HG02610 (cell line): ENCODE data around the gene CAMK2B.

Experiments used
- ATAC-seq: cut with Tn5 transposase; IDR thresholded peaks from one replicate; pipeline ENCODE4 v1.9.1; 2021; ENCODE audit warnings: mild to moderate bottlenecking, moderate library complexity; ENCODE audit not compliant: unreplicated experiment

The CAMK2B gene

DNA sequence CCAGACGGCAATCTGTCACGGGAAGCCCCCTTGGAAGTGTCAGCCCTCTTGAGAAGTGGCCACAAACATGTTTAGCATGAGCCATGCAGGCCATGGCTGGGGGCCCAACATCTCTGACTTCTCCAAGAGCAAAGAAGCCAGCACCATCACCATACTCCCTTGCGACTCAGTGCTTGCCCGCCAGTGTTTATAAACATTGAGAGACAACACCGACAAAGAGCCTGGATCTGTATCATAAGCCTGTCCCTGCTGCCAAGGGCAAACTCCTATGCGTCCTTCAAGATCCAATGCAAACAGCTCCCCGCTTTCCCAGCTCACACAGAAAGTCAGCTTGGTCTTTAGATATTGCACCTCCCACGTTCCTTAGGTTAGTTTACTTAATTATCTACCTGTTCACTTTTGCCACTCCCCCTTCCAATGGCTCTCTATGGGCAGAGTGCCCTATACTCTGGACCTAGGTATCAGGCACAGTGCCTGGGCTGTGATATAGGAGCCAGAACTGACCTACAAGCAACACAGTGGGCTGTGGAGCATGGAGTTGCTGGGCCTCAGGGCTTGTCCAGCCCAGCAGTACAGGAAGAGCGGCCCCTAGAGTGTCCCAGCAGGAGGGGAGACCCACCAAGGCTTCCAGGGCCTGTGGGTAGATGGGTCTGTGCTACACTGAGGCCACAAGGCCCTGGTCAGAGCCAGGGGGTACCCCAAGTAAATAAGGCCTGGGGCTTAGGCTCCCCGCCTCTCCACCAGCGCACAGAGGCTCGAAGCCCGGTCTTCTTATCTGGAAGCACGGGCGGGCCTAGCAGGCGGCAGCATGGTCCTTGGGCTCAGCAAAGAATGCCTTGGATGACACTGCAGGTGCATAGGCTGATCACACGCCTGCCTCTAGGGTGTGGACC is 37.7 kb downstream of the CAMK2B start:
- no peak for ATAC-seq

DNA sequence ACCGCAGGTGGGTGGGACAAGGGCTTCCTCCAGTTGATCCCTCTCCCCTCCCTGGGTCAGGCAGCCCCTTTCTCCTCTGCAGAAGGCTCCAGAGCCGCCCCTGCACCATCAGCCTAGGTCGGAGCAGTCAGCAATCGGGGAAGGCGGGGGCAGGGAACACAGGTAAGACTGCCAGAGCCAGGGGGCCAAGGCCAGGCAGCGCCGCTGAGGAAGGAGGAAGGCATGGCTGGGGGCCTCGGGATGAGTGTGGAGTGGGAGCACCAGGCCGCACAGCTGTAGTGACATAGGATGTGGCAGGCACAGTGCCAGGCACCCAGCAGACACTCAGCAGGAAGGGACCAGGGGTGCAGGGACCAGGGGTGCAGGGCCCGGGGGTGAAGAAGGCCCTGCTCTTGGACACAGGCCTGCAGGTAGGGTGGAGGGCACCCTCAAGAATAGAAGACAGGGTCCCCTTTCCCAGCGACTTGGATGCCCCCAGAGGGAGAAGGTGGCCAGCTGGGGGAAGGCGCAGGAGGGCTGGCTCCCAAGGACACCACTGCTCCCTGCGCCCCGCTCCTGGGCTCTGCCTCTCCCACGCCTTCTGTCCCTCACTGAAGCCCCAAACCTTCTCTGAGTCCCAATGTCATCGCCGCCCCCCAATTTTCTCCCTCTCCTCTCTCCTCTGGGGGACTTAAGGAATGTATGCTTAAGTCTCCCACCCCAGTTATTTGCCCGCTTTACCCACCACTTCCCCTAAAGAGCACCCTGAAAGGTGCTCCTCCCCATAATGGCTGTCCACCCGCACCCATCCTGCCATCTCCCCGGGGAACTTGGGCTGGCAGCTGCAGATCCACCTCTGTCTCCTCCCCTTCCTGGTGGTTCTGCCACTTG is 38.5 kb downstream of the CAMK2B start:
- no peak for ATAC-seq

DNA sequence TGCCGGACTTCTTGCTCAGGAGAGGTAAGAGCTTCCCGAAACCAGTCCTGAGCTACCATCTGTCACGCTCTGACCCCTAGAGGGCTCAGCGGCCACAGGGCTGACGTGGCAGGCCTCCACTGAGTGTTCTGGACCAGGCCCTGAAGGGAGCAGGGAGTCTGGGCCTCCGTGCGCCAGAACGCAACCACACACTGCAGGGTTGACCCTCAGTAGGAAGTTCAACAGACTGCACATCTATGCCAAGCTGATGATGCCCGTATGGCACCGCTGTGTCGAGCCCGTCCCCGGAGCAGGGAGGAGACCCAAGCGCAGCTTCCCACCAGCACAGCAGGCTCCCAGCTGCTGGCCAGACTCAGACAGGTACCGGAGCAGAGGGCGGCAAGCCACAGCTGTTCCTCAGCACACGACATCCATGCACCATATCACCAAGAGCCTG is 39.2 kb downstream of the CAMK2B start:
- ATAC-seq: no peak

DNA sequence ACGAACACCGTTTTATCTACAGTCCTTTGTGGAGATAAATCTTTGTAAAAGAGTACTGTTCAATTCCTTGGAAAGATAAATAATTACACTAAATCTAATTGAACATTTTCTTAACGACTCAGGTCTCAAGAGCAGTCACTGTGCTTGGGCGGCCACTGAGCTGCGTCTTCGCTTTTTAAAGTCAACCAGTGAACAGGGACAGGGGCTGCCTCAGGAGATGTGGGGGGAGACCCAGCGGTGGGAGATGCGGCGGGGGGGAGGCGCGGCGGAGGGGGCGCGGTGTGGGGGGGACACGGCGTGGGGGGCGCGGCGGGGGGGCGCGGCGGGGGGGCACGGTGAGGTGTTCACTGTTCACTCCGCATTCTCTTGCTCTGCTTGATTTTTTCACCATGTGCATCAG is 39.8 kb downstream of the CAMK2B start:
- ATAC-seq: no peak

DNA sequence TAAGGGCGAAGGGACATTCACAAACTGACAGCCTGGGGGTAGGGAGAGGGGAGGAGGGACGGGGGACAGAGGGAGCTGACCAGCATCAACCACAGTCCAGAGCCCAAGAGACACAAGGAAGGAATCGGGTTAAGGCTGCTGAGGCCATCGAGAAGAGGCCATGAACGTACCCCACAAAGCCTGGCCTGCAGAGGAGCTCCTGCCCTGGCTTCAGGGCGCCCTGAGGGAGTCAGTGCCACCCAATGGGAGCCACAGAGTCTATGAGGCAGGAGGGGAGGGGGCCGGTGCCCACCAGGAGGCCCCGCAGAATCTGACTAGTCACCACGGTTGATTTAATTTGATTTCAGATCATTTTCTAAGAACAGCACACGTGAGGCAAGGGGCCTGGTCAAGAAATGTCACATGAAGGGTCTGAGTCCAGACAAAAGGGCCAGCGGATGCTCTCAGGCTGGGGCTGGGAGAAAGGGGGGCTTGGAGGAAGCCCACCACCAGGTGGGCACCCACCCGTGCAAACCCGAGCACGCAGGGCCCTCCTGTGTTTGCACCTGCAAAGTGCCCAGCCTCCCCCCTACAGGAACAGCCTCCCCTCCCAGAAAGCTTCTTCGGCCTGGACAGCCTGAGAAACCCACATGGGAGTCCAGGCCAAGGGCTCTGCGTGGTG is 40.4 kb downstream of the CAMK2B start:
- no peak for ATAC-seq

DNA sequence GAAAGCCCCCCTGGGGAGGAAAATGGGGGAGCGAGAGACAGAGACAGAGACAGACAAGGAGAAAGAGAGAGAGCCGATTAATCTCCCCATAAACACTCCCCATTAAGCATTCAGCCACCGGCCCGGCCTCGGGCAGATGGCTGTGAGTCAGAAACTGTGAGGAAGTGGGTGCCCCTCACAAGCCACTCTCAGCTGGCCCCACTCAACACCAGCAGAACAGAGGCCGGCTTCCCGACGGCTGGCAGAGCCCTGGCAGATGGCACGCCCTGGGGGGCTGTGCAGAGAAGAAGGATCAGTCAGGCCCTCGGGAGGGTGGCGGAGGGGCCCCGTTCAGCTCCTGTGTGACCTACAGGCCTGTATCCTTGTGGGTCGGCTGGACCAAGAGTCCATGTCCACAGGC is 41.2 kb downstream of the CAMK2B start:
- no peak for ATAC-seq

DNA sequence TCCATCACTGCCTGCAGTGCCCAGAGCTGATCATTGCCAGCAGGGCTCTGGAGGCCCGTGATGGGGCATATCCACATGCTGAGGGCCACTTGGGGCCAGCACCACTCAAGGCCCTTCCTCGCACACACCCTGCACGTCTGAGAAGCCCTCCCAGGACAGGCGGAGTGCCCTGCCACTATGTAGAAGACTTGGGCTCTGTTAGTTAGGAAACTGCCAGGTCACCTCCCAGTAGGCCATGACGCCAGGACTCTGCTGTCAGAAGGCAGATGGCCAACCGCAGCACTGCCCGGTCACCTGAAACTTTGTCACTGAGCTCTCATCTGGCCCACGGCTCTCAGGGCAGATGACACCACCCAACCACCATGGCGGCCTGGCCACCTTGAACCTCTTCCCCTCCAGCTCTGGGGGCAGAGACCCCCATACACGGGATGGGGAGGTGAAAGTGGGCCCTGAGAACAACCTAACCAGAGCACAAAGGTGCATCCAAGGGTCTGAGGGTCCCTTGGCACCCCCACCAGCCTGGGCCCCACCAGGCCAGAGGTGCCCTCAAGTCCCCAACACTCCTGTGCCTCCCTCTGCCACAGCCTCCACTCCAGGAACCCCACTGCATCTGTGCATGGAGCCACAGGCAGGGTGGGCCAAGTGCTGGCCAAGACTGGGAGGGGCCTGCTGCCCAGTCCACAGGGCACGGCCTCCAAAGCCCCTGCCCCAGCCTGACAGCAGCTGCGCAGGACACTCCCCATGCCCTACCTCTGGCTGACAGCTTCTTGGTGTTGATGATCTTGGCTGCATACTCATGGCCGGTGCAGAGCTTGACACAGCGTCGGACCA is 41.8 kb downstream of the CAMK2B start:
- no peak for ATAC-seq

DNA sequence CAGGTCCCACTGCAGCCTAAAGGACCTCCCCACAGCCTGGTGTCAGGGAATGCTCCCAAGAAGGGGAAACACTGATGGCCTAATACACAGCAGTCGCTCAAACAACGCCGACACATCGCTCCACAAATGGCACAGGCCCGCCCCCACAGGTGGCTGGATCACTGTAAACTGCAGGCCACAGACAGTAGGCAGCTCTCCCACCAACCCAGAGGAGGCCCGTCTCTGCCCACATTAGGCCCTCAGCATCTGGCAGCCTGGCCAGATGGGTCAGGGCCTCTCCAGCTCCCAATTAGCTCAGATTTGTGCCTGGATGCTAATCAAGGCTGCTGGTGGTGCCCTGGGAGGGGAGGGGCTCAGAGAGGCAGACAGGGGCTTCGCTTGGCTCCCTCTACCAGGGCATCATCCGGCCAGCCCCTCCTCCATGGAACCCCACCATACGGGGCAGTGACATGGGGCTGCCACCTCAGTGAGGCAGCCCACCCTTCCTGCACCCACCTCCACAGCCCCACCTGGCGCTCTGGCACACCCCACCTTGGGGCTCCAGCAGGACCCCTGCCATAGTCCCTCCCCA is 42.7 kb downstream of the CAMK2B start:
- no peak for ATAC-seq

DNA sequence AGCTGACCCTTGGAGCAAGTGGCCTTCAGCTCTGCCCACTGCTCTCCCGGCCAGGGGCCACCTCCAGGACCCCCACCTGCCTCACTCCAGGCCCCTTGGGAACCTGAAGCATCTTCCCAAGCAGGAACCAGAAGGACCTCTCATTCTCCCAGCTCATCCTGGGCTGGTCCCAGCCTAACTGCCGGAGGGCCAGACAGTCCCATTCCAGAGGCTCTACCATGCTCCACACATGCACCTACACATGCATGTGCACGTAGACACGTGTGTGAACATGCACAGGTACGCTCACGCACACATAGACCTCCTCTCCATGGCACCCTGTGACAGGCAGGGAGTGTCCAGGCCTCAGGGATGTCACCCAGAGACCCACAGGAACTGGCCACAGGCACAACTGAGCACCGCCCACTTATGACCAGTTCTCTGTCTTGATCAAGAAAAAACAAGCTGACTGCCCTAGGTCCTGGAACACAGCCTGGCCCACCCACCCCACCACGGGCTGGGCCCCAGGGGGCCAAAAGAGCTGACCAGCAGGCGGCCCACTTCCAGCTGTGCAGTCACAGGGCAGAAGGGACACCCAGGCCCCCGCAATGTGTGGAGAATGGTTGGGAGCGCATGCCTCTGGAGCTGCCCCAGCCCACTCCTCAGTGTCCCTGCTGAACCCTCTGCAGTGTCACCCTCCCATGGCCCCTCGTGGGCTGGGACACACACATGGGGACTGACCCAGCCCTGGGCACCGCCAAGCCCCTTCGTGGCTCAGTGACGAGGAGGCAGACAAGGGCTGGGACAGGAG is 43.4 kb downstream of the CAMK2B start:
- no peak for ATAC-seq

DNA sequence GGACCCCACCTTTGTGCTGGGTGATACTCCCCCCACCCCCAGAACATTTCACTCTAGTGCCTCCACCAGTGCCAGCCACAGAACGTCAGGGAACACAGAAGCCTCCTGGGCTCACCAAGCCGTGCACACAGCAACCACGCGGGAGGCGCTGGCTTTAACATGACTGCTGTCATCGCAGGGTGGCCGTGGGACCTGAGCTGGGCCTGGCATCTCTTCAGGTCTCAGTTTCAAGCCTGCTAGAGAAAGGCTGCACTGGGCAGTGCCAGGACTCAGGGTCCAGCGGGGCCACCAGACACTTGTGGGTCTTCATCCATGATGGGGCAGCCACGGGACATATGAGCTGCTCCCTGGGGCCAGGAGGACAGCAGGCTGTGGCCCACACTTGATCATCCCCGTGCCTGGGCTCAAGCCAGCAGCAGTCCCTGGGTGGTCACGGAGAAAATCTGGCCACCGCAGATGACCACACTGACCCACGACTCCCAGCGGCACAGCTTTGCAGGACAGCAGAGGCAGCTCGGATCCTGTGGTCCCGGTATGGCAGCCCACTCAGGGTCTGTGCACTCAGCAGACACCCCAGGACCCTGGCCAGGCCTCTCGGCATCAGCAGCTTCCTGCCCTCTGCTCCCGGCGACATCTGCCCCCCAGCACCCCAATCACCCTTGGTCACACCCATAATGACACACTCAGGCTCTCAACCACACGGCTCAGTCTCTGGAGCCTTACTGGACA is 44.2 kb downstream of the CAMK2B start:
- no peak for ATAC-seq

DNA sequence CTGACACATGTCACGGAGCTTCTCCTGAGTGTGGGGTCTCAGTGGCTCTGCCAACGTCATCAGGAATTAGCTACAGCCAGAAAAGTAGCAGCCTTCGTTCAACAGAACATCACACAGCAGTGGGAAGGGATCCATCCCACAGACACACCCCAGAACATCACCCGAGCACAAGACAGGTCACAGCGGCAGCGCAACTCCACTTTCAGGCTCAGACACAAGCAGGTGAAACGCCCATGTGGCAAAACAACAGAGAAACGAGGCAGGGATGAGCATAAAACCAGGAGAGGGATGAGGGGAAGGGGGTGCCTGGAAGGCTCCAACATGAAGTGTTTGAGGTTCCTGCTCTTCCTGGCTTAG is 44.8 kb downstream of the CAMK2B start:
- no peak for ATAC-seq

DNA sequence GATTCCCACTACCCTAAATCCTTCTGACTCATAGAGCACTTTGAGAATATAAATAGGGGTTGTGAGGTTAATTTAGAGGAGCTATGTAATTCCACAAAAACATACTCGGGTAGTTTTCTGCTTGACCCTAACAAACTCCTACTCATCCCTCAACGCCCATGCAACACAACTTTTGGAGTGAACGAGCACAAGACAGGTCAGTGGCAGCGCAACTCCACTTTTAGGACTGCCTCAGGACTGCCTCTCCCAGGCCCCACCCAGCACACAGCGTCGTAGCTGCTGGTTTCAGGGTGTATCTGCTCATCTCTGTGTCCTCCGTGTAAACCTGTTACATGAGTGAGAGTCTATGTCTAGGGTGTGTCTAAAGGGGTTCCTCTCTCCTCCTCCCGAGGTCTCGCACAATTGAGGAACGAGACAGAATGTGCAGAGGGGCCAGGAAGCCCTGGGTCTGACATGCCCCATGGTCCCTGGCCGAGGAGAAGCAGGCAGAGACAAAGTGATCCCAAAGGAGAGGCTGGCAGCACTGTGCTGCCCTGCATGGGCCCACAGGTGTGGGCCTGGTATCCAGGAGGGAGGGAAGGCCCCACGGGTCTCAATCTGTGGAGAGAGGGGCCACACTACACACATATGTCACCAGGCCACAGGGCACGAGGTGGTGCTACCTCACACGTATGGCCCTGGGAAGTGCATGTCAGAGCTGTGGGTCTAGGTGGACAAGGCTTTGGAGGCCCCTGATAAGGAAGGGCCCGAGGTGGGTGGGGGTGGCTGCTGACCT is 45.5 kb downstream of the CAMK2B start:
- no peak for ATAC-seq

DNA sequence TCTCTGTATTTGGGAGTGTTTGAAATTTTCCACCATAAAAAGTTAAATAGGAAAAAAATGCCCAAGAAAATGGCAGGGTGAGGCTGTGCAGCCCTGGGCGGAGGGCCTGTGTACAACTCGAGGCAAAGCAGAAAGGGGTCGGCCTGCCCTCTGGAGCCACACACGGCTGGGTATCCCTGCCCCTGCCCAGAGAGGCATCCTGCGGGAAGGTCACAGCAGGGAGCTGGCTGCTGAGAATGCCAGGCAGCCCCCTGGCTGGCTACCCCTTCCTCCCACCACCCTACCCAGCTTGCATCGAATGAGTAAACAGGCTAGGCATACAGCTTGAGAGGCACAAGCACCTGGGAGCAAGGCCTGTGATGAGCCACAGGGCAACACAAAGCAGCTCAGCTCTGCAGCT is 46.1 kb downstream of the CAMK2B start:
- no peak for ATAC-seq

DNA sequence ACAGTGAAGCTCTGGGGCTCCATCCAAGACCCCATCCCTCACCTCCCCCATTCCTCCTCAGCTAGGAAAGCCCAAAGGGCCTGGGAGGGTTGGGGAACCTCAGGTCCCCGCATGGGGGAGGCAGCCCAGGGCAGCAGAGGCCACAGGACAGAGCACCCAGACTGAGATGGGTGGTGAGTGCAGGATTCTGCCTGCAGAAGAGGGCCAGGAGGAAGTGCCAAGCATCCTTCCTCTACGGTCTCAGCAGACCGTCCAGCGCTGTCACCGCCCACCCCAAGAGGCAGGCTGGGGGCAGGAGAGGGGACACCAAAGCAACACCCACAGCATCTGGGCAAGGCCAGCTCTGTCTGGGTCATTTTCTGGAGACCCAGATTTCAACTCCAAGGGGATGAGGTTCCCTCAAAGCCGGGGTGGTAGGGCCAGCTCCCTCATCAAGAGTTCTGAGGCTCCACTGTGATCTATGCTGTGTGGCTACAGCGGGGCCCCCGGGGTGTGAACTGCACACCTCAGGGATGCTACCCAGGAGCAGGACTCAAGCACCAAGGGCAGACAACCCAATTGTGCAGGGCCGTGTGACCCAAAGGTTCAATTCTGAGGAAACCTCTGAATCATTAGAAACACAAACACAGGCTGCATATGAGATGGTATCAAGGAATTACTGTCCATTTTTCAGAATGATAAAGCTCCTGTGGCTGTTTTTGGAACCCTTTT is 46.8 kb downstream of the CAMK2B start:
- no peak for ATAC-seq

DNA sequence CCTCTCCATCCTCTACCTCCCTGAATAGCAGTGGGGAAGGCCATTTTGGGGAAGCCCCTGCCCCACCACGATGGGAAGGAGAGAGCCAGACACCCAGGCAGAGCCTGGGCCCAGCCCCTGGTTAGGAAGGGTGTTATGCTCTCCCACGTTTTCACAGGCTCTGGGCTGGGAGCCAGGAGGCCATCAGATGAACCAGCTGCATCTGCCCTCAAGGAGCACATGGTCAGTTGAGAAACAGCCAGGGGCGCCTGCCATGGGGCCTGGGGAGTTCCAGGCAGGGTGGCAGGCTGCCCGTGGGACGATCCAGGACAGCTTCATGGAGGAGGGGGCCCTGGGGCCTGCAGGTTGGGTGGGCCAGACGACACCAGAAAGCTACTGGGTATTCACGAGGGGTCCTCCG is 47.5 kb downstream of the CAMK2B start:
- no peak for ATAC-seq

DNA sequence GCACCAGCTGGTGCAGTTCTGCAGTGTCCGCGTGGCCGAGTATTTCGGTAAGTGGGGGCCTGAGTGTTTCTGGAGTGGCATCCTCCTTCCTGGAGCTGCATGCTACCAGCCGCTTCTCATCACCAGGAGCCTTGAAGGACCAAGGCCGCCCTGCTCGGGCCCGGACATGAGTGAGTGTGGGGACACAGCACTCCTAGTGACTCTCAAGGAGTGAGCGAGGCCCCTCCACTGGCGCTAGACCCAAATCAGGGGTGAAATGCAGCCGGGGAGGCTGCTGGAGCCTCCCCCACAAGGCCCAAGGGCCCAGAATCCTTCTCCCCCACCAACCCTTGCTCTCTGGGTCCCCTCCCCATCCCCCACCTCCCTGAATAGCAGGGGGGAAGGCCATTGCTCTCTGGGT is 48.0 kb downstream of the CAMK2B start:
- ATAC-seq: no peak

DNA sequence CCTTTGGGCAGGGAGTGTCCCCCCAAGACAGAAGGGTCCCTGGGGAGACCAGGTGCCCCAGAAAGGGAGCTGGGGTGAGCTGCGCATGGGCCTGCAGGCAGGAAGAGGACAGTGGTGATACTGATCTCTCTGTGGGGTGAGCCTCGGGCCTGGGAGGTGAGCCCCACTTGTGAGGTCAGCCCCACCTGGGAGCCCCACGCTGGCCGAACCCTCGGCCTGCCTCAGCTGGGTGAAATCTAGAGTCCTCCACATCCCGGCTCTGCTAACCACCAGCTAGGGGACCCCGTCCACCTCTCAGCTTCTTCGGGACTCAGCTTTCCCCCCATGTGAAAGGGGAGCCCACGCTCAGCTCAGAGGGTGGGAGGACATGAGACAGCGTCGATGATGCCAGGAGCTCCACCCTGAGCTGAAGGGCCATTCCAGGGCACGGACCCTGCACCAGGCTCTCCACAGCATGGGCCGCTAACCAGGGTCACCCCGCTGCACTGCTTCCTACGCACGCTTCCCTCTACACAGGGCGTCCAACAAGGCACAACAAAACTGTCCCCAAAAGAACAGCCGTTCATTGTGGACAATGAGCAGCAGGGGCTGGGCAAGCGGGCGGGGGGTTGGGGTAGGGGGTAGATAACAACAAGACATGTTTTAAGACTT is 48.7 kb downstream of the CAMK2B start:
- no peak for ATAC-seq
